NK-92 (cell line): ENCODE results near the gene FNIP1.
"Not testable (repeated sequence)": the region's sequence is repeated elsewhere in the genome, so short reads cannot be mapped to it uniquely, and the experiment has no call there.

Experiments used
- DNase-seq: peaks from one replicate; lab custom pipeline; 2025; ENCODE audit not compliant: unreplicated experiment; lab: John Stamatoyannopoulos, UW

FNIP1 gene

GRCh38 chr5:131641494-131641893 is 155.3 kb downstream of the FNIP1 start:
- no peak for DNase-seq

GRCh38 chr5:131640043-131640856 is 156.6 kb downstream of the FNIP1 start:
- DNase-seq, result no peak

GRCh38 chr5:131639148-131639547 is 157.7 kb downstream of the FNIP1 start:
- no peak for DNase-seq

GRCh38 chr5:131637694-131638093 is 159.1 kb downstream of the FNIP1 start:
- DNase-seq, result no peak

- no peak for DNase-seq
Measured at GRCh38 chr5:131635684-131636572, 160.9 kb downstream of the FNIP1 start.

- DNase-seq, result peak; percentile 95
Measured at GRCh38 chr5:131634996-131635683, 161.7 kb downstream of the FNIP1 start, which contains the start of gene RAPGEF6. RAPGEF6 (minus strand) TSS chr5:131635229; CDS start chr5:131635030, 199 bp downstream.

GRCh38 chr5:131634666-131634995 is 162.2 kb downstream of the FNIP1 start:
- DNase-seq, result no peak

GRCh38 chr5:131634238-131634637 is 162.6 kb downstream of the FNIP1 start:
- DNase-seq, result no peak

GRCh38 chr5:131633830-131634229 is 163.0 kb downstream of the FNIP1 start:
- DNase-seq, result no peak

GRCh38 chr5:131630963-131631350 is 165.9 kb downstream of the FNIP1 start:
- no peak for DNase-seq

- no peak for DNase-seq
Measured at GRCh38 chr5:131630208-131630962, 166.4 kb downstream of the FNIP1 start.

- DNase-seq, result no peak
Measured at GRCh38 chr5:131628990-131629389, 167.8 kb downstream of the FNIP1 start.

GRCh38 chr5:131627207-131627865 is 169.5 kb downstream of the FNIP1 start:
- DNase-seq, result no peak

- DNase-seq, result no peak
Measured at GRCh38 chr5:131622633-131623032, 174.2 kb downstream of the FNIP1 start.

GRCh38 chr5:131621164-131621563 is 175.7 kb downstream of the FNIP1 start:
- DNase-seq, result not testable (repeated sequence)

- DNase-seq, result no peak
Measured at GRCh38 chr5:131619102-131619501, 177.7 kb downstream of the FNIP1 start.

GRCh38 chr5:131617140-131617822 is 179.5 kb downstream of the FNIP1 start:
- no peak for DNase-seq

- DNase-seq, result no peak
Measured at GRCh38 chr5:131615957-131616356, 180.9 kb downstream of the FNIP1 start.

- no peak for DNase-seq
Measured at GRCh38 chr5:131613423-131613822, 183.4 kb downstream of the FNIP1 start.

GRCh38 chr5:131611064-131611381 is 185.8 kb downstream of the FNIP1 start:
- DNase-seq, result no peak
